ENCODE data around the gene FCMR.

FCMR gene

GRCh38 chr1:206921772-206922265 lies at the start of gene FCMR:
Gene FCMR, minus strand, starts transcription at chr1:206921941. Its CDS starts 87 bp downstream, at chr1:206921854.
- DNase-seq (ENCODE audit: low read depth in 2 of 2): no peak

GRCh38 chr1:206971029-206971655 lies 49.4 kb upstream of the FCMR start:
- DNase-seq (ENCODE audit: low read depth in 2 of 2): no peak

- no peak for DNase-seq (ENCODE audit: low read depth in 2 of 2)
Measured at GRCh38 chr1:206970446-206970845, 48.7 kb upstream of the FCMR start, which contains the start of gene FCAMR. Gene FCAMR, minus strand, starts transcription at chr1:206970460. Its CDS starts 335 bp downstream, at chr1:206970125.

GRCh38 chr1:206969090-206969489 lies 47.3 kb upstream of the FCMR start:
- no peak for DNase-seq (ENCODE audit: low read depth in 2 of 2)

- DNase-seq (ENCODE audit: low read depth in 2 of 2): no peak
Measured at GRCh38 chr1:206967096-206967849, 45.5 kb upstream of the FCMR start.

- no peak for DNase-seq (ENCODE audit: low read depth in 2 of 2)
Measured at GRCh38 chr1:206965781-206966180, 44.0 kb upstream of the FCMR start.

- DNase-seq (ENCODE audit: low read depth in 2 of 2): no peak
Measured at GRCh38 chr1:206963740-206964139, 42.0 kb upstream of the FCMR start.

GRCh38 chr1:206963119-206963712 lies 41.5 kb upstream of the FCMR start:
- DNase-seq (ENCODE audit: low read depth in 2 of 2): no peak

- DNase-seq (ENCODE audit: low read depth in 2 of 2): no peak
Measured at GRCh38 chr1:206962272-206962671, 40.5 kb upstream of the FCMR start.

- DNase-seq (ENCODE audit: low read depth in 2 of 2): no peak
Measured at GRCh38 chr1:206961668-206962067, 39.9 kb upstream of the FCMR start.

- no peak for DNase-seq (ENCODE audit: low read depth in 2 of 2)
Measured at GRCh38 chr1:206960676-206961386, 39.1 kb upstream of the FCMR start.

GRCh38 chr1:206958144-206958543 lies 36.4 kb upstream of the FCMR start:
- no peak for DNase-seq (ENCODE audit: low read depth in 2 of 2)

GRCh38 chr1:206957639-206958038 lies 35.9 kb upstream of the FCMR start:
- DNase-seq (ENCODE audit: low read depth in 2 of 2): no peak

GRCh38 chr1:206955476-206956451 lies 34.0 kb upstream of the FCMR start:
- DNase-seq (ENCODE audit: low read depth in 2 of 2): no peak

- no peak for DNase-seq (ENCODE audit: low read depth in 2 of 2)
Measured at GRCh38 chr1:206954459-206955342, 33.0 kb upstream of the FCMR start.

- DNase-seq (ENCODE audit: low read depth in 2 of 2): no peak
Measured at GRCh38 chr1:206953626-206954025, 31.9 kb upstream of the FCMR start.

- DNase-seq (ENCODE audit: low read depth in 2 of 2): no peak
Measured at GRCh38 chr1:206953126-206953525, 31.4 kb upstream of the FCMR start.

GRCh38 chr1:206952171-206952570 lies 30.4 kb upstream of the FCMR start:
- no peak for DNase-seq (ENCODE audit: low read depth in 2 of 2)

- DNase-seq (ENCODE audit: low read depth in 2 of 2): no peak
Measured at GRCh38 chr1:206951318-206952100, 29.8 kb upstream of the FCMR start.
